HepG2 (cell line): Measurements from ENCODE around the gene KPNA3. TPM values are rescaled to one million over a fixed set of nuclear protein-coding genes. Genes with fewer than 3 reads are reported as not detected.
A peak's percentile ranks its signal among the peaks of the same experiment; 100 is the strongest.

Experiments used
- ARID5B ChIP-seq: IDR thresholded peaks from 2 replicates; pipeline ENCODE4 v1.4.0; 2020; ENCODE audit warnings: mild to moderate bottlenecking, missing genetic modification reagents
- CREM ChIP-seq, 2 experiments: sonication (generic) in 1 of 2; formaldehyde crosslinking in 1 of 2; IDR thresholded peaks; 2 replicates each; pipeline versions ENCODE4 v1.4.0 to v1.6.1; 2016 to 2020; ENCODE audit warnings: antibody characterized with exemption in 1 of 2, mild to moderate bottlenecking in 1 of 2, missing genetic modification reagents in 1 of 2
- ELF3 ChIP-seq: IDR thresholded peaks from 2 replicates; pipeline ENCODE4 v1.6.1; 2016; ENCODE audit warnings: missing genetic modification reagents, missing compliant biosample characterization
- FOSL1 ChIP-seq: sonication (generic); formaldehyde crosslinking; IDR thresholded peaks from 2 replicates; pipeline ENCODE4 v1.9.0; 2021; ENCODE audit warnings: missing genetic modification reagents, borderline replicate concordance
- FOXC1 ChIP-seq: sonication (generic); formaldehyde crosslinking; IDR thresholded peaks from 2 replicates; pipeline ENCODE4 v1.8.0; 2022; ENCODE audit warnings: mild to moderate bottlenecking, missing genetic modification reagents, borderline replicate concordance
- MAZ ChIP-seq, 2 experiments: sonication (generic) in 1 of 2; formaldehyde crosslinking in 1 of 2; IDR thresholded peaks; 2 replicates each; pipeline versions ENCODE4 v1.5.0 to v1.6.1; 2012 to 2020; ENCODE audit warnings: low read depth in 2 of 2, mild to moderate bottlenecking in 2 of 2, borderline replicate concordance in 1 of 2, improper control_type of control experiment in 1 of 2, low read length in 1 of 2, missing genetic modification reagents in 1 of 2, moderate library complexity in 1 of 2
- NR2F6 ChIP-seq, 2 experiments: IDR thresholded peaks; 2 replicates each; pipeline ENCODE4 v1.6.1; 2016; ENCODE audit warnings: antibody characterized with exemption in 1 of 2, mild to moderate bottlenecking in 1 of 2
- RBAK ChIP-seq: sonication (generic); formaldehyde crosslinking; IDR thresholded peaks from 2 replicates; pipeline ENCODE4 v1.5.1; 2020; ENCODE audit warnings: mild to moderate bottlenecking, missing genetic modification reagents
- SOX13 ChIP-seq, 3 experiments: fragments of 450-650 bp in 1 of 3; sonication (generic) in 1 of 3; formaldehyde crosslinking in 1 of 3; IDR thresholded peaks in 2 of 3; conservative IDR thresholded peaks in 1 of 3; 2 replicates each; pipeline versions ENCODE4 v1.5.0 to v1.6.1; 2016 to 2020; ENCODE audit warnings: antibody characterized with exemption in 1 of 3, mild to moderate bottlenecking in 1 of 3, missing compliant biosample characterization in 1 of 3, missing genetic modification reagents in 1 of 3, moderate library complexity in 1 of 3
- SOX6 ChIP-seq, 2 experiments: fragments of 450-650 bp in 1 of 2; sonication (generic) in 1 of 2; formaldehyde crosslinking in 1 of 2; IDR thresholded peaks; 2 replicates each; pipeline versions ENCODE4 v1.4.0 to v1.6.1; 2017 to 2020; ENCODE audit warnings: antibody characterized with exemption in 1 of 2, mild to moderate bottlenecking in 1 of 2, missing genetic modification reagents in 1 of 2
- TARDBP ChIP-seq: sonication (generic); formaldehyde crosslinking; IDR thresholded peaks from 2 replicates; pipeline ENCODE4 v1.8.0; 2022; ENCODE audit warnings: mild to moderate bottlenecking, missing genetic modification reagents
- THAP11 ChIP-seq: IDR thresholded peaks from 2 replicates; pipeline ENCODE4 v1.6.1; 2016; ENCODE audit warnings: missing biosample characterization, missing genetic modification reagents
- ZBTB7B ChIP-seq: sonication (generic); formaldehyde crosslinking; IDR thresholded peaks from 2 replicates; pipeline ENCODE4 v1.4.0; 2020; ENCODE audit warnings: missing genetic modification reagents
- ZFP37 ChIP-seq: sonication (generic); formaldehyde crosslinking; IDR thresholded peaks from 2 replicates; pipeline ENCODE4 v1.4.0; 2020; ENCODE audit warnings: missing genetic modification reagents, borderline replicate concordance
- ZNF281 ChIP-seq: sonication (generic); formaldehyde crosslinking; IDR thresholded peaks from 2 replicates; pipeline ENCODE4 v1.4.0; 2020; ENCODE audit warnings: missing genetic modification reagents, borderline replicate concordance
- polyA plus RNA-seq, 8 experiments: library from polyadenylated mRNA; depleted of rRNA in 3 of 8; stranded (reverse) in 7 of 8; unstranded in 1 of 8; fragments of >200 nt; fragmentation: Illumina TruSeq in 4 of 8; extraction: Trizol in 4 of 8; gene quantifications; 2 replicates each; pipeline versions ENCODE4 v1.2.1 to v1.2.3, GENCODE V29; 2011 to 2016; ENCODE audit warnings: low read depth in 4 of 8, missing spikeins in 1 of 8, mixed read lengths in 1 of 8; ENCODE audit not compliant: insufficient read depth in 1 of 8
- total RNA-seq, 5 experiments: library from RNA; depleted of rRNA; stranded (reverse); fragments of >200 nt; fragmentation: Illumina TruSeq; extraction: Trizol; gene quantifications; 2 replicates each; pipeline ENCODE4 v1.2.3, GENCODE V29; 2016; ENCODE audit warnings: low read depth in 1 of 5
- TF ChIP-seq, protein P1 (sequence below): sonication (generic); formaldehyde crosslinking; IDR thresholded peaks from 2 replicates; pipeline ENCODE4 v1.8.0; 2022; ENCODE audit warnings: missing genetic modification reagents, mild to moderate bottlenecking, moderate library complexity, borderline replicate concordance

KPNA3 gene
- total and polyA plus RNA-seq, 2 of the 13 experiments (the other 11 are each of a cell fraction or from before 2014, with no cell fraction given): 13.0 to 28.9 TPM

GRCh38 chr13:49810567-49811526, 18.4 kb upstream of the KPNA3 start (continued):
- TF ChIP-seq ZNF281 (CRISPR knock-in tag) (peak; percentile 38; the same call in 1 of the 2 replicates), ZBTB7B (CRISPR knock-in tag) (peak; percentile 71), ELF3 (CRISPR knock-in tag) (0 out of 2 replicates have a peak, but pooled peaks have one; percentile 26), SOX13 (IDR thresholded peaks at IDR 0.05) (no peak), SOX13 (CRISPR knock-in tag; conservative IDR thresholded peaks at IDR 0.05 in 1 of 2, IDR thresholded peaks at IDR 0.05 in 1 of 2) (peak in 1 of 2 experiments; percentile 81; a peak in 2 of 4 replicates), SOX6 (IDR thresholded peaks at IDR 0.05) (no peak), SOX6 (CRISPR knock-in tag; IDR thresholded peaks at IDR 0.05) (peak; percentile 80), RBAK (CRISPR knock-in tag) (no peak), ZFP37 (CRISPR knock-in tag) (no peak), MAZ (IDR thresholded peaks at IDR 0.05; ENCODE audit: borderline replicate concordance, low read depth, low read length) (0 out of 2 replicates have a peak, but pooled peaks have one; percentile 60), MAZ (CRISPR knock-in tag; IDR thresholded peaks at IDR 0.05; ENCODE audit: low read depth) (no peak), CREM (IDR thresholded peaks at IDR 0.05) (peak; percentile 70; the same call in 1 of the 2 replicates), CREM (CRISPR knock-in tag; IDR thresholded peaks at IDR 0.05) (no peak), NR2F6 (IDR thresholded peaks at IDR 0.05) (peak; percentile 65), NR2F6 (CRISPR knock-in tag; IDR thresholded peaks at IDR 0.05) (peak; percentile 62), THAP11 (CRISPR knock-in tag) (0 out of 2 replicates have a peak, but pooled peaks have one; percentile 6), FOSL1 (CRISPR knock-in tag) (peak; percentile 75; the same call in 1 of the 2 replicates), FOXC1 (CRISPR knock-in tag) (no peak), ARID5B (CRISPR knock-in tag) (peak; percentile 68), TARDBP (0 out of 2 replicates have a peak, but pooled peaks have one; percentile 24)
- TF ChIP-seq, protein P1, sequence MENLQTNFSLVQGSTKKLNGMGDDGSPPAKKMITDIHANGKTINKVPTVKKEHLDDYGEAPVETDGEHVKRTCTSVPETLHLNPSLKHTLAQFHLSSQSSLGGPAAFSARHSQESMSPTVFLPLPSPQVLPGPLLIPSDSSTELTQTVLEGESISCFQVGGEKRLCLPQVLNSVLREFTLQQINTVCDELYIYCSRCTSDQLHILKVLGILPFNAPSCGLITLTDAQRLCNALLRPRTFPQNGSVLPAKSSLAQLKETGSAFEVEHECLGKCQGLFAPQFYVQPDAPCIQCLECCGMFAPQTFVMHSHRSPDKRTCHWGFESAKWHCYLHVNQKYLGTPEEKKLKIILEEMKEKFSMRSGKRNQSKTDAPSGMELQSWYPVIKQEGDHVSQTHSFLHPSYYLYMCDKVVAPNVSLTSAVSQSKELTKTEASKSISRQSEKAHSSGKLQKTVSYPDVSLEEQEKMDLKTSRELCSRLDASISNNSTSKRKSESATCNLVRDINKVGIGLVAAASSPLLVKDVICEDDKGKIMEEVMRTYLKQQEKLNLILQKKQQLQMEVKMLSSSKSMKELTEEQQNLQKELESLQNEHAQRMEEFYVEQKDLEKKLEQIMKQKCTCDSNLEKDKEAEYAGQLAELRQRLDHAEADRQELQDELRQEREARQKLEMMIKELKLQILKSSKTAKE (CRISPR knock-in tag): 0 out of 2 replicates have a peak, but pooled peaks have one; percentile 25
